Stimulated activated naive CD4-positive, alpha-beta T cell (primary cell): ENCODE measurements around the gene ZNG1B.
"Not testable (repeated sequence)": the region's sequence is repeated elsewhere in the genome, so short reads cannot be mapped to it uniquely, and the experiment has no call there.

ENCODE experiments used
- DNase-seq, 6 experiments: peaks; one replicate each; lab custom pipeline; 2025; lab: John Stamatoyannopoulos, UW

Gene ZNG1B

DNA sequence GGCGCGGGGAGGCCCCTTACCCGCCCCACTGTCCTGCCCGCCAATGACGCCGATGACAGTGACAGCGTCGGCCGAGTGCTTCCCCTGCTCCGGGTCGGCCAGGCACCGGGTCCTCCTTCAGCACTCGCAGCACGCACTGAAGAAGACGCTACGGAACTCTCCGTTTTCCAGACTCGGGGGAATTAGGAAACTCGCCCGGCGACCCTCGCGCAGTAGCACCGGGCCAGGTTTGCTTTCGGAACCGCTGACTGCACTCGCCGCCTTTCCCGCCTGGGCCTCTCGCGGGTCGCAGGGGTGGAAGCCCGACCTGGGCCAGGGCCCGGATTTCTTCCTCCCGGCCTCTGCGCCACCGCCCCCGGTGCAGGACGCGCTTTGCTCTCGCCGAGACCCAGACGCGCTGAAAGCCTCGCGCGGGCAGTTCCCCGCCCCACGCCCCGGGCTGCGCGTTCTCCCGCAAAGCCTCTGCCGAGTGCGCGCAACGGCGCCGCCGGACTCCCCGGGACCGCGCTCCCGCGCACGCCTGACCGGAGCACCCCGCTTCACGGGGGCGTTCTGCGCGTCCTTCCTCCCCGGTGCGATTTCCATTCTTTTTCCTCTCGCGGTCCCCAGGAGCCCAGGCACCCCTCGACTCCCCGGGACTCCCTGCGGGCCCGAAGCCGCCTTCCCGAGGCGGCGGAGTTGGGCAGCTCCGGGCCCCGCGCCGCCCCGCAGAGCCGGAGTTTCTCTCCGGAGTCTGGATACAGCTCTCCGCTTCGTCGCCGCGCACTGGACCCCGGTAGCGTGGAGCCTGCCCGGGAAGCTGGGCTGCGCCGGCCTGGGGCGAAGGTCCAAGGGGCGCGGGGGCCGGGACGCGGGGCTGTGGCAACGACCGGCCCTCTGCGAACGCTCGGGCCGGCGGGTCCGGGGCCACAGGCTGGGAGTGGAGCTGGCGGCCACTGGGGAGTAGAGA is 65.9 kb downstream of the ZNG1B start:
- DNase-seq: not testable (repeated sequence)

GRCh38 chr2:113504081-113504480 is 66.6 kb downstream of the ZNG1B start:
- not testable (repeated sequence) for DNase-seq

DNA sequence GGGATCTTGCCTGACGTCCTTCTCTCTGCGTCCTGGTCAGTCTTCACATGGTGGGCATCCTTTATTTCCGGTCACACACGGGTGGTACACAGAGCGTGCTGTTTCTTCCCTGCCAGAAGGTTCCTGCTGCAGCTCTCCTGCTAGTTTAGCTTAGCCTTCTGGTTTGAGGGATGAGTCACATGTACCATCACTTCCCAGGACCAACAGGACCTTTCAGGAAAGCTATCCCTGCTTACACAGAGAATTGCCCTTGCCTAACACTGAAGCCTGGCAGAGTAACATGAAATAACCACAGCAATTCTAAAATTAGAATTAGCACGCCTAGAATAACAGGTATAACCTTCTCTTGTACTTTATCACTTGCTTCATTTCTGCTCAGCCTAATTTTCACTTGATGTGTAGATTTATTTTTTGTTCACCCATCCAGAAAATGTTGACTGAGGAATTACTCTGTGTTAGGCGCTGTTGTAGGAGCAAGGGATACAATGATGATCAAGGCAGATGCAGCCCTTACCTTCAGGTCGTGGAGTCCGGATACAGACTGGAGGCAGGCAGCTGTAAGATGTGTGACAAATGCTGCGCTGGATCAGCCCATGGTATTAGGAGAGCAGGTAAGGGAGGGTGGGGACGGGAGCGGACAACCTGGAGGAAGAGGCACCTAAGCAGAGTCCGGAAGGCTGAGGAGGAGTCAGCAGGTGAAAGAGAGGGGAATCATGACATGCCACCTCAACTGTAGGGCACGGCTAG is 70.1 kb downstream of the ZNG1B start:
- not testable (repeated sequence) for DNase-seq

- DNase-seq: not testable (repeated sequence)
These were observed 70.7 kb downstream of the ZNG1B start for GRCh38 chr2:113508187-113508586.

GRCh38 chr2:113510913-113511312 is 73.4 kb downstream of the ZNG1B start:
- DNase-seq: not testable (repeated sequence)

DNA sequence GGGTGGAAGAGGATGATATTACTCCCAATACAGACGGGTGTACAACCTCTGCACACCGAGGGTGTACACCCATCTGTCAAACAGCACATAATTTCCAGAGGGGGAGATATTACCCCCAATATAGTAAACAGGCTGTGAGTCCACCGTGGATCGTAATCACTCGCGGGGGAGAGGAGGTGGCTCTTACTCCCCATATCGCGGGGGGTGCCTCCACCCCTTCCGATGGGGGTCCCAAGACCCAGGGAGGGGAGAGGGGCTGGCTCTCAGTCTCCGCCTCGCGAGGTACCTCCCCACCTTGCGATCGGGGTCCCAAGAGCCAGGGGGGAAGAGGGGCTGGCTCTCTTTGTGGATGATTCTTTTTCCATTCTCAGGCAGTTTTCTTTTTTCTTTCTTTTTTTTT is 74.4 kb downstream of the ZNG1B start:
- DNase-seq: not testable (repeated sequence)

- DNase-seq: not testable (repeated sequence)
These were observed 78.0 kb downstream of the ZNG1B start for GRCh38 chr2:113515457-113515856.

DNA sequence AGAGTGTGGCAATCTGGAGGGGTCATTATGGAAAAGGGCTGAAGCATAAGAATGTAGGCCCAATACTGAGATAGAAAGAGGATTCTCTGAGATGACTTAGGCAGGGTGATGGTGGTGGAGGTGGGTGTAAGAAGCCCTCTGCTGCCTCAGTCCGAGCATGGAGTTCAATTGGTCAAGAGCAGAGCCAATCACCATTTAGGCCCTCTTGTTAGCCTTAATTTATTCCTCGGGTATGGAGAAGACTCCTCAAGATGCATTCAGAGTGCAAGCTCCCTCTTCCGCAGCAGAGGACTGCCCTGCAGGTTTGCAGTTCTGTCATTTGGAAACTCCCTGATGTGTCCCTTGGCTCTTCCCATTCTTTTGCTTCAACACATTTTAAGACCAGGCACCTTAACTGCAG is 78.5 kb downstream of the ZNG1B start:
- not testable (repeated sequence) for DNase-seq

GRCh38 chr2:113517025-113517424 is 79.5 kb downstream of the ZNG1B start:
- not testable (repeated sequence) for DNase-seq

DNA sequence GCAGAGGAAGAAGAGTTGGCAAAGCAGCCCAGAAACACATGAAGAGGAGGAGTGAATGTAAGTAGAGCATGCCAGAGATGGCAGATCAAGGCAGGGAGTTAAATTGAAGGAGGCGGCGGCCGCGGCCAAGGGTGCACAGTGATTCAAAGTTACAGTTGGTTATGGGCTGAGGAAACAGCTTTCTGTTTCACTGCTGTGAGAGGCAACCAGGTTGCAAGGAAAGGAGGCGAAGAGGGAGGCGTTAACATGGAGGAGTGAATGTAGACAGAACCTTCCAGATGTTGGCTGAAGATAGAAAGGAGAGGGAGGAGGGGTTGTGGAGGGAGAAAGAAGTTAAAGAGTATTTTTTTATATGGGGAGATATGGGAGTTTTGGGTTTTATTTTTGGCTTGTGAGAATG is 83.3 kb downstream of the ZNG1B start:
- not testable (repeated sequence) for DNase-seq

DNA sequence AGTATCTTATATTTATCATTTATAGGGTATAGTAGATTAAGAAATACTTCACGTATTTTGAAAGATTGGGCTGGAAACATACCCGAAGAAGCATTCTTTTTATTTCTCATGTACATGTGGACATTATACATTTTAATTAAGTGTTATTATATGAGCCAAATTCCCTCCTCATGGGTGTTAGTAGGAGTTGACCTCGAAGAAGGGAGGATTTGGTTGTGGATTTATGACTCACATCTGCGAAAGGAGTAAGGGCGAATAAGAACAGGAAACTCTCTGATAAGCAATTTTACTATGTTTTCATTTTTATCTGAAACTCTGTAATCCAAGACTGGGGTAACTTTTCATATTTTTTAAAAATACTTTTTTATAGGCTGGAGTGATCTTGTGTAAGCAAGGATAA is 84.0 kb downstream of the ZNG1B start:
- DNase-seq: not testable (repeated sequence)

DNA sequence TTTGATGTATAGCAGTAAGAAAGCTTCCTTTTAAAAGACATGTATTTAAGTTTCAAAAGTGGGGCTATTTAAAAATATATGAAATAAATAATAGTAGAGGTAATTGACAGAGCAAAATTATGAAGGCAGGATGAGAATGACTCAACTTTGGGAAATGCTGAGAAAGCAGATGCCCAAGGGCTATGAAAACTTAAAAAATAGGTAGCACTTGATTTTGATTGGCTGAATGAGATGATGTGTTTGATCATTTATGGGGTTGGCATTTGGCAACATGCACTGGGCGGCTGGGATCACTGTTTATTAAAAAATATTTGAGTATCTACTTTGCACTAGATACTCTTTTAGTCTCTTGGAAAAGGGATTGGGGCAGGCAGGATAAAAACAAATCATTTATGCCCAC is 87.5 kb downstream of the ZNG1B start:
- not testable (repeated sequence) for DNase-seq

DNA sequence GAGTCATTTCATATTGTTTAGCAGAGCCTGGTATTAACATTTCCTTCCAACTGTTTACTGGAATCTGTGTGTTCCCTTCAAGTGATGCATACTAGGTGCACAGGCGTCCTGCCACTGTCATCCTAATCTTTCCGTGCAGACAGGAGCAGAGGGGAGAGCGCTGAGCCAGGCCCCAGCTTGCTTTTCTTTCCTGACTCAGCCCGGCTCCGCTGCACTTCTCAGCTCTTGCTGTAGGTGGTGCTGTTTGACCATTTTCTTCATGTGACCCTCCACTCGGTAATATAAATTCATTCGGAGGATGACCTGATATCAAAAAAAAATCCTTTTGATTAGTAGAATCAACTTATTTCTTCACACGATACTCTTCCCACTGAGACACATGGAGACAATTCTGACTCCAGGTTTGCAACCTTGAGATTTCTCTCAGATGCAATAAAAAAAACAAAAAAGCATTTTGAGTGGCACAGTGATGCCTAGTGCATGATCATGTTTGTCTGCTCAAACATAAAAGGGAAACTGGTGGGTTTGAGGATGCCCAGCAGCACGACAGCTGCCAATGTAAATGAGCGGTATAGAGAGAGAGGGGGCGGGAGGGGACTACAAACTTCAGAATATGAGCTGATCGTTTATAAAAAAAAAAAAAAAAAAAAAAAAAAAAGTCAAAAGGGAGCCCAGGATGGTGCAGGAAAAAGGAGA is 90.0 kb downstream of the ZNG1B start:
- not testable (repeated sequence) for DNase-seq

DNA sequence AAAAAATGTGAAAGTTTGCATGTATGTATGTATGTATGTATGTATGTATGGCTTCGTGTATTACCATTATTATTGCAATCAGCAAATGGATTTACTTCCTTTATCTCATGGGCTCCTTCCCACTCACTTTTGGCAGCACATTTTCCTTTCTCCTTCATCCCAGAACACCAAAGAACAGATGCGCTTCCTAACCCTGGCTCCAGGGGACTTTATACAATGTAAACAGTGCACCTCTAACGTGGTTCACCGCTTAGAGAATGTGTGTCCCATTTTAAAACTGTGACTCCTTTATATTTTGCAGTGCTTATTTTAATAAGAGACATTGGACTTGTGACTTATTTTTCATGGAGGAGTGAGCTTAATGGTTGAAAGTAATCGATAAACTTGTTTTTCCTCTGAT is 90.6 kb downstream of the ZNG1B start:
- not testable (repeated sequence) for DNase-seq

GRCh38 chr2:113528904-113529303 is 91.4 kb downstream of the ZNG1B start:
- DNase-seq: not testable (repeated sequence)

- not testable (repeated sequence) for DNase-seq
These were observed 95.5 kb downstream of the ZNG1B start for GRCh38 chr2:113532991-113533390.

DNA sequence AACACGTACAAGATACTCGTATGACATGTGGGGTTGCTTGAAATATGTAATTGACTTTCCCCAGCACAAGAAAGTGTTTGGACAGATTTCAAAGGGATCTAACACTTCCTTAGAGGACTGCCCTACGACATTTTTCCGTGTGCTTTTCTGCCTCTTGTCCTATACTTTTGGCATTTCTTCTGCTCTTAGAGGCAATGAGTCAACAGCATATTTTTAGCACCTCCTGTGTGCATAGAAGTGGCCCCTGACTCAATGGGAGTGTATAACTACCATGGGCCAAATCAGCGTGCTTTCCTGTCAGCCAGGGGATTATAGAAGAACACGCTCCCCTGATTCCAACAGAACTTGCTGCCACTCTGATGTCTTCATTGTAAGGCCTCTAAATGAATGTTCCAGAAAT is 99.1 kb downstream of the ZNG1B start:
- DNase-seq: not testable (repeated sequence)

GRCh38 chr2:113540834-113541203 is 103.3 kb downstream of the ZNG1B start:
- DNase-seq: not testable (repeated sequence)

DNA sequence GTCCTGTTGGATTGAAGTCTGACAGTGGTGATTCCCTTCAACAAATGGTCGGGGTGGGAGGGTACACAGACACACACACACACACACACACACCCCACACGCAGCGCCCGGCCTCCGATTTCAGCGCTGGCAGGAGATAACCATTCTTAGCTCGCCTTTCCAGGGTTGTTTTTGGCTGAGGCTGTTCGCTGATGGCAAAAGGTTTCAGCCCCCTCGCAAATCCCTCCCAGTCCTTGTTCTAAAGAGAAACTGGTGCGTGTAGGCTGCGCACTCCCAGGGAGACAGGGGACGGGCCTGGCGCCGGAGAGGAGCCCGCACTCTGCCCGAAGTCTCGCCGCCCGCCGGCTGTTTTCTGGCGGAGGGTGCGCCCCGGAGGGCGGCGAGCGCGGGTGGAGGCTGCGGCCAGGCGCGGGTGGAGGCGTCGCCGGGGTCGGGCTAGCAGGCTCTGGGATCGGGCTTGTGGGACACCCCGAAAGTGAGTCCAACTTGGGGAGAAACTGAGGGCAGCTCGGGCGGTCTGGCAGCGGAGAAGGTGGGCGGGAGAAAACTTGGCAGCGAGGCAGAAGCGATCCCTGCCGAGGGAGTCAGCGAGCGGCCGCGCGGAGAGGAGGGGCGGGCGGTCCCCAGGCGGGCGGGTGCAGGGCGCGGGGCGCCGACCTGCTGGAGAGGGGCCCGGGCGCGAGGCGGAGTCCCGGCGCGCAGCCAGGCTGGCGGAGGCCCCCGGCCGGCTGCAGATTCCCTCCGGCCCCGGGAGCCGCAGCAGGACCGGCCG is 103.9 kb downstream of the ZNG1B start:
- DNase-seq: not testable (repeated sequence)

GRCh38 chr2:113541976-113542485 is 104.5 kb downstream of the ZNG1B start:
- not testable (repeated sequence) for DNase-seq

DNA sequence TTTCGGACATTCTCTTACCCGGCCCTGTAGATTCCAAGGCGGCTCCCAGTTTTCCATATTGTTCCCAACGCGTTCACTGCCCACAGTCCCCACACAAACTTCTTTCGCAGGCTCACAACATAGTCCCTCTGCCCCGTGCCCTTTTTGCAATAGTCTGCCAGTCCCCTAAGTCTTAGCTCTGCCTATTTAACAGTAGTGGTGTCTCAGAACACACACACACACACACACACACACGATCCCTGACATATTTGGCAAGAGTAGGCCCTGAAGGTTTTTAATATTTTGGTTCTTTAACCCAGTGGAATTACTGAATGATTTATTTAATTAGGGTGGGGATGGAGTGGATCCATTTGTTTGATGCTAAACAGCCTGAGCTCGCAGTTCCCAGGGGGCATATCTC is 105.0 kb downstream of the ZNG1B start:
- DNase-seq: not testable (repeated sequence)
